IMR-90 (cell line): ENCODE data around the gene TROAP.

Experiments used
- CEBPB ChIP-seq: IDR thresholded peaks from 2 replicates; pipeline ENCODE4 v1.6.1; 2012; ENCODE audit warnings: low read depth, low read length, improper control_type of control experiment
- CHD1 ChIP-seq: IDR thresholded peaks from 2 replicates; pipeline ENCODE4 v1.6.1; 2012; ENCODE audit warnings: low read depth, low read length, improper control_type of control experiment
- FOS ChIP-seq: fragments of 150-350 bp; IDR thresholded peaks from 2 replicates; pipeline ENCODE4 v1.6.1; 2016; ENCODE audit warnings: low read depth, low read length
- MAZ ChIP-seq: IDR thresholded peaks from 2 replicates; pipeline ENCODE4 v1.6.1; 2012; ENCODE audit warnings: low read depth, mild to moderate bottlenecking, low read length, improper control_type of control experiment, moderate library complexity, borderline replicate concordance
- MXI1 ChIP-seq: IDR thresholded peaks from 2 replicates; pipeline ENCODE4 v1.6.1; 2012; ENCODE audit warnings: low read depth, mild to moderate bottlenecking, low read length, moderate library complexity, borderline replicate concordance
- NFE2L2 ChIP-seq: fragments of 150-350 bp; IDR thresholded peaks from 2 replicates; pipeline ENCODE4 v1.6.1; 2016; ENCODE audit warnings: low read depth, mild to moderate bottlenecking, low read length
- POLR2A ChIP-seq: IDR thresholded peaks from 2 replicates; pipeline ENCODE4 v1.6.1; 2012; ENCODE audit warnings: mild to moderate bottlenecking, low read depth, low read length
- RAD21 ChIP-seq: IDR thresholded peaks from 2 replicates; pipeline ENCODE4 v1.6.1; 2012; ENCODE audit warnings: low read length, improper control_type of control experiment
- RFX5 ChIP-seq: IDR thresholded peaks from 2 replicates; pipeline ENCODE4 v1.8.0; 2012; ENCODE audit warnings: low read depth, mild to moderate bottlenecking, low read length, moderate library complexity
- TF ChIP-seq, protein P1 (sequence below): conservative IDR thresholded peaks from 2 replicates; pipeline ENCODE4 v1.5.1; 2012; ENCODE audit warnings: mild to moderate bottlenecking, low read depth, low read length, improper control_type of control experiment
- TF ChIP-seq, protein P2 (sequence below): fragments of 150-350 bp; IDR thresholded peaks from 2 replicates; pipeline ENCODE4 v1.6.1; 2017; ENCODE audit warnings: mild to moderate bottlenecking, antibody characterized with exemption, low read length, low read depth

DNA sequence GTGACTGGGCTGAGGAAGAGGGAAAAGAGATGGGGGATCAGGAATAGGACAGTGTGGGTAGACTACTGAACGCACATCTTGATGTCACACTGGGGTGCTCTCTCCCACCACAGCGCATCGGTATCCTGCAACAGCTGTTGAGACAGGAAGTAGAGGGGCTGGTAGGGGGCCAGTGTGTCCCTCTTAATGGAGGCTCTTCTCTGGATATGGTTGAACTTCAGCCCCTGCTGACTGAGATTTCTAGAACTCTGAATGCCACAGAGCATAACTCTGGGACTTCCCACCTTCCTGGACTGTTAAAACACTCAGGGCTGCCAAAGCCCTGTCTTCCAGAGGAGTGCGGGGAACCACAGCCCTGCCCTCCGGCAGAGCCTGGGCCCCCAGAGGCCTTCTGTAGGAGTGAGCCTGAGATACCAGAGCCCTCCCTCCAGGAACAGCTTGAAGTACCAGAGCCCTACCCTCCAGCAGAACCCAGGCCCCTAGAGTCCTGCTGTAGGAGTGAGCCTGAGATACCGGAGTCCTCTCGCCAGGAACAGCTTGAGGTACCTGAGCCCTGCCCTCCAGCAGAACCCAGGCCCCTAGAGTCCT is 7.1 kb downstream of the TROAP start:
- TF ChIP-seq, protein P1, sequence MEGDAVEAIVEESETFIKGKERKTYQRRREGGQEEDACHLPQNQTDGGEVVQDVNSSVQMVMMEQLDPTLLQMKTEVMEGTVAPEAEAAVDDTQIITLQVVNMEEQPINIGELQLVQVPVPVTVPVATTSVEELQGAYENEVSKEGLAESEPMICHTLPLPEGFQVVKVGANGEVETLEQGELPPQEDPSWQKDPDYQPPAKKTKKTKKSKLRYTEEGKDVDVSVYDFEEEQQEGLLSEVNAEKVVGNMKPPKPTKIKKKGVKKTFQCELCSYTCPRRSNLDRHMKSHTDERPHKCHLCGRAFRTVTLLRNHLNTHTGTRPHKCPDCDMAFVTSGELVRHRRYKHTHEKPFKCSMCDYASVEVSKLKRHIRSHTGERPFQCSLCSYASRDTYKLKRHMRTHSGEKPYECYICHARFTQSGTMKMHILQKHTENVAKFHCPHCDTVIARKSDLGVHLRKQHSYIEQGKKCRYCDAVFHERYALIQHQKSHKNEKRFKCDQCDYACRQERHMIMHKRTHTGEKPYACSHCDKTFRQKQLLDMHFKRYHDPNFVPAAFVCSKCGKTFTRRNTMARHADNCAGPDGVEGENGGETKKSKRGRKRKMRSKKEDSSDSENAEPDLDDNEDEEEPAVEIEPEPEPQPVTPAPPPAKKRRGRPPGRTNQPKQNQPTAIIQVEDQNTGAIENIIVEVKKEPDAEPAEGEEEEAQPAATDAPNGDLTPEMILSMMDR: no peak
- TF ChIP-seq, protein P2, sequence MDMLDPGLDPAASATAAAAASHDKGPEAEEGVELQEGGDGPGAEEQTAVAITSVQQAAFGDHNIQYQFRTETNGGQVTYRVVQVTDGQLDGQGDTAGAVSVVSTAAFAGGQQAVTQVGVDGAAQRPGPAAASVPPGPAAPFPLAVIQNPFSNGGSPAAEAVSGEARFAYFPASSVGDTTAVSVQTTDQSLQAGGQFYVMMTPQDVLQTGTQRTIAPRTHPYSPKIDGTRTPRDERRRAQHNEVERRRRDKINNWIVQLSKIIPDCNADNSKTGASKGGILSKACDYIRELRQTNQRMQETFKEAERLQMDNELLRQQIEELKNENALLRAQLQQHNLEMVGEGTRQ: no peak
- no peak for TF ChIP-seq CEBPB
- TF ChIP-seq POLR2A: no peak
- TF ChIP-seq RAD21: no peak
- TF ChIP-seq FOS: no peak
- TF ChIP-seq MAZ: no peak
- no peak for TF ChIP-seq NFE2L2
- no peak for TF ChIP-seq CHD1
- TF ChIP-seq MXI1: no peak
- no peak for TF ChIP-seq RFX5
